WI38 (cell line): Measurements from ENCODE around the gene CELF4.

Source experiments
- H3K4me3 ChIP-seq: 2 replicates; pipeline ENCODE4 v1.5.1; 2011; ENCODE audit warnings: low read depth, mild to moderate bottlenecking, control low read depth, low read length
- CTCF ChIP-seq: IDR thresholded peaks from 2 replicates; pipeline ENCODE4 v1.5.1; 2012; ENCODE audit warnings: low read depth, mild to moderate bottlenecking, control low read depth, low read length

Gene CELF4

GRCh38 chr18:37489011-37489410 lies 76.6 kb downstream of the CELF4 start:
- H3K4me3 ChIP-seq = no peak overlapping the region
- TF ChIP-seq CTCF = no peak

- TF ChIP-seq CTCF = no peak
- no peak overlapping the region for H3K4me3 ChIP-seq
Measured at GRCh38 chr18:37487400-37487867, 78.2 kb downstream of the CELF4 start.

GRCh38 chr18:37486848-37487247 lies 78.8 kb downstream of the CELF4 start:
- H3K4me3 ChIP-seq = no peak overlapping the region
- TF ChIP-seq CTCF = no peak

- TF ChIP-seq CTCF = no peak
- H3K4me3 ChIP-seq = no peak overlapping the region
Measured at GRCh38 chr18:37484983-37485834, 80.4 kb downstream of the CELF4 start.

GRCh38 chr18:37483984-37484819 lies 81.4 kb downstream of the CELF4 start:
- TF ChIP-seq CTCF = no peak
- H3K4me3 ChIP-seq = no peak overlapping the region

- H3K4me3 ChIP-seq = no peak overlapping the region
- no peak for TF ChIP-seq CTCF
Measured at GRCh38 chr18:37483221-37483971, 82.2 kb downstream of the CELF4 start.
